CD4-positive, alpha-beta T cell treated with Interleukin-6 for 4 hours (primary cell): ENCODE results near the gene LAMA3.

Experiments
- DNase-seq: peaks from one replicate; pipeline ENCODE4 v3.0.0-alpha.2; 2020; ENCODE audit warnings: mixed read lengths

Gene LAMA3

GRCh38 chr18:23921716-23922285 is 232.5 kb downstream of the LAMA3 start:
- DNase-seq: no peak

GRCh38 chr18:23922939-23923338 is 233.7 kb downstream of the LAMA3 start:
- no peak for DNase-seq

- DNase-seq: no peak
Observed at GRCh38 chr18:23924813-23925212, 235.6 kb downstream of the LAMA3 start.

GRCh38 chr18:23926571-23926970 is 237.3 kb downstream of the LAMA3 start:
- no peak for DNase-seq

GRCh38 chr18:23927821-23928746 is 238.8 kb downstream of the LAMA3 start:
- DNase-seq: no peak

- DNase-seq: no peak
Observed at GRCh38 chr18:23929362-23929930, 240.2 kb downstream of the LAMA3 start.

GRCh38 chr18:23930002-23930401 is 240.7 kb downstream of the LAMA3 start:
- no peak for DNase-seq

GRCh38 chr18:23932385-23933067 is 243.3 kb downstream of the LAMA3 start:
- no peak for DNase-seq

GRCh38 chr18:23933407-23933806 is 244.2 kb downstream of the LAMA3 start:
- no peak for DNase-seq

- DNase-seq: no peak
Observed at GRCh38 chr18:23934252-23934651, 245.0 kb downstream of the LAMA3 start.

GRCh38 chr18:23934863-23935262 is 245.6 kb downstream of the LAMA3 start:
- no peak for DNase-seq

- DNase-seq: peak; percentile 63
Observed at GRCh38 chr18:23935804-23936203, 246.6 kb downstream of the LAMA3 start.

- DNase-seq: no peak
Observed at GRCh38 chr18:23936381-23936958, 247.2 kb downstream of the LAMA3 start.

GRCh38 chr18:23938043-23938756 is 248.9 kb downstream of the LAMA3 start:
- DNase-seq: peak; percentile 40

- DNase-seq: no peak
Observed at GRCh38 chr18:23938901-23939341, 249.7 kb downstream of the LAMA3 start.

- no peak for DNase-seq
Observed at GRCh38 chr18:23939366-23939765, 250.1 kb downstream of the LAMA3 start.

GRCh38 chr18:23939896-23940295 is 250.6 kb downstream of the LAMA3 start:
- DNase-seq: no peak

GRCh38 chr18:23941791-23942190 is 252.5 kb downstream of the LAMA3 start:
- DNase-seq: no peak

- DNase-seq: peak; percentile 42
Observed at GRCh38 chr18:23943104-23943503, 253.9 kb downstream of the LAMA3 start.

- DNase-seq: no peak
Observed at GRCh38 chr18:23943903-23944624, 254.8 kb downstream of the LAMA3 start.

GRCh38 chr18:23945416-23946079 is 256.3 kb downstream of the LAMA3 start:
- no peak for DNase-seq
